Thyroid gland (tissue), 4 donors: ENCODE measurements around the gene GPATCH2.

Source experiments
- POLR2A ChIP-seq, 2 donors: fragments of 450-650 bp; IDR thresholded peaks; one replicate each; pipeline ENCODE4 v1.6.1; 2017; ENCODE audit warnings: antibody characterized with exemption in 2 of 2, mild to moderate bottlenecking in 2 of 2, moderate library complexity in 1 of 2
- TF ChIP-seq, protein P1 (sequence below), 6 experiments: fragments of 200-600 bp in 3 of 6; fragments of 450-650 bp in 3 of 6; sonication (generic) in 3 of 6; IDR thresholded peaks; one replicate each; pipeline ENCODE4 v1.5.1; 2016 to 2019; ENCODE audit warnings: antibody characterized with exemption in 6 of 6, mild to moderate bottlenecking in 2 of 6, inconsistent platforms in 1 of 6, moderate library complexity in 1 of 6

DNA sequence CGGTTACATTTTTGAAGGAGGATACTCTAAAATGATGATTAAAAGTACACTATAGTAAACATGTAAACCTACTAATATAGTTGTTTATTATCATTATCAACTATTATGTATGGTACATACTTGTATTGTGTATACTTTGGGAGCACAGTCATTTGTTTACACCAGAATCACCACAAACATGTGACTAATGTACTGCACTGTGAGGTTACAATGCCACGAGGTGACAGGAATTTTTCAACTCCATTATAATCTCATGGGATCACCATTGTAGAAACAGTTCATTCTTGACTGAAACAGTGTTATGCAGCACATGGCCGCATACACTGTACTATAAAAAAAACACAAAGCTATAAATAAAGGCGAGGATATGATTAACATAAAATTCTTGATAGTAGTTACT, 44.3 kb downstream of the GPATCH2 start:
- TF ChIP-seq, protein P1, sequence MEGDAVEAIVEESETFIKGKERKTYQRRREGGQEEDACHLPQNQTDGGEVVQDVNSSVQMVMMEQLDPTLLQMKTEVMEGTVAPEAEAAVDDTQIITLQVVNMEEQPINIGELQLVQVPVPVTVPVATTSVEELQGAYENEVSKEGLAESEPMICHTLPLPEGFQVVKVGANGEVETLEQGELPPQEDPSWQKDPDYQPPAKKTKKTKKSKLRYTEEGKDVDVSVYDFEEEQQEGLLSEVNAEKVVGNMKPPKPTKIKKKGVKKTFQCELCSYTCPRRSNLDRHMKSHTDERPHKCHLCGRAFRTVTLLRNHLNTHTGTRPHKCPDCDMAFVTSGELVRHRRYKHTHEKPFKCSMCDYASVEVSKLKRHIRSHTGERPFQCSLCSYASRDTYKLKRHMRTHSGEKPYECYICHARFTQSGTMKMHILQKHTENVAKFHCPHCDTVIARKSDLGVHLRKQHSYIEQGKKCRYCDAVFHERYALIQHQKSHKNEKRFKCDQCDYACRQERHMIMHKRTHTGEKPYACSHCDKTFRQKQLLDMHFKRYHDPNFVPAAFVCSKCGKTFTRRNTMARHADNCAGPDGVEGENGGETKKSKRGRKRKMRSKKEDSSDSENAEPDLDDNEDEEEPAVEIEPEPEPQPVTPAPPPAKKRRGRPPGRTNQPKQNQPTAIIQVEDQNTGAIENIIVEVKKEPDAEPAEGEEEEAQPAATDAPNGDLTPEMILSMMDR (IDR thresholded peaks at IDR 0.05), result no peak
- no peak for TF ChIP-seq POLR2A (IDR thresholded peaks at IDR 0.05)
